Hepatocyte (in vitro differentiated cells): ENCODE results near the gene ACAT2. TPM values are rescaled to one million over a fixed set of nuclear protein-coding genes. Genes with fewer than 3 reads are reported as not detected.
"Not testable (repeated sequence)": the region's sequence is repeated elsewhere in the genome, so short reads cannot be mapped to it uniquely, and the experiment has no call there.

ENCODE experiments used
- DNase-seq: peaks from one replicate; pipeline ENCODE4 v3.0.0-alpha.2; 2016; ENCODE audit warnings: low spot score
- H2AFZ ChIP-seq: fragments of 200-600 bp; sonication (generic); 2 replicates; pipeline ENCODE4 v1.6.0; 2016; ENCODE audit warnings: antibody characterized with exemption, mild to moderate bottlenecking
- H3K27ac ChIP-seq: fragments of 200-600 bp; sonication (generic); 2 replicates; pipeline ENCODE4 v1.5.1; 2016; ENCODE audit warnings: mild to moderate bottlenecking
- H3K27me3 ChIP-seq: fragments of 200-600 bp; sonication (generic); 2 replicates; pipeline ENCODE4 v1.6.1; 2016
- H3K36me3 ChIP-seq: fragments of 200-600 bp; sonication (generic); replicated peaks from 2 replicates; pipeline ENCODE4 v1.5.1; 2016; ENCODE audit warnings: low read depth; ENCODE audit not compliant: insufficient read depth
- H3K4me1 ChIP-seq: fragments of 200-600 bp; sonication (generic); 2 replicates; pipeline ENCODE4 v1.5.1; 2016; ENCODE audit warnings: mild to moderate bottlenecking, moderate library complexity; ENCODE audit not compliant: insufficient read depth
- H3K4me2 ChIP-seq: fragments of 200-600 bp; sonication (generic); 2 replicates; pipeline ENCODE4 v1.6.0; 2016
- H3K4me3 ChIP-seq: fragments of 200-600 bp; sonication (generic); 2 replicates; pipeline ENCODE4 v1.5.1; 2016; ENCODE audit warnings: mild to moderate bottlenecking
- H3K79me2 ChIP-seq: fragments of 200-600 bp; sonication (generic); 2 replicates; pipeline ENCODE4 v1.6.0; 2017; ENCODE audit warnings: mild to moderate bottlenecking
- H3K9me2 ChIP-seq: fragments of 200-600 bp; sonication (generic); replicated peaks from 2 replicates; pipeline ENCODE4 v1.6.0; 2017; ENCODE audit warnings: mild to moderate bottlenecking; ENCODE audit not compliant: insufficient read depth
- H3K9me3 ChIP-seq: fragments of 200-600 bp; sonication (generic); 2 replicates; pipeline ENCODE4 v1.5.1; 2016; ENCODE audit warnings: low read depth, mild to moderate bottlenecking
- H4K20me1 ChIP-seq: fragments of 200-600 bp; sonication (generic); 2 replicates; pipeline ENCODE4 v1.6.0; 2016; ENCODE audit warnings: mild to moderate bottlenecking; ENCODE audit not compliant: insufficient read depth, poor library complexity, severe bottlenecking
- CTCF ChIP-seq: fragments of 200-600 bp; sonication (generic); IDR thresholded peaks from 2 replicates; pipeline ENCODE4 v1.5.1; 2016; ENCODE audit warnings: antibody characterized with exemption, mild to moderate bottlenecking; ENCODE audit not compliant: poor library complexity
- EZH2 ChIP-seq: fragments of 200-600 bp; sonication (generic); IDR thresholded peaks from 2 replicates; pipeline ENCODE4 v1.6.1; 2016; ENCODE audit warnings: antibody characterized with exemption, mild to moderate bottlenecking, borderline replicate concordance
- EZH2phosphoT487 ChIP-seq: fragments of 200-600 bp; sonication (generic); IDR thresholded peaks from one replicate; pipeline ENCODE4 v1.6.1; 2018; ENCODE audit warnings: antibody characterized with exemption, mild to moderate bottlenecking, low read depth, moderate library complexity; ENCODE audit not compliant: unreplicated experiment, severe bottlenecking
- WGBS: methylation state at CpG from one replicate; pipeline ENCODE4 v1.1.6; 2016; ENCODE audit warnings: low lambda C conversion rate; ENCODE audit errors: missing lambda C conversion rate; 5-methylcytosine and 5-hydroxymethylcytosine counted together
- polyA plus RNA-seq: library from polyadenylated mRNA; unstranded; fragments of >200 nt; fragmentation: Nextera tagmentation; extraction: Ambion mirVana; gene quantifications from 2 replicates; pipeline ENCODE4 v1.2.1, GENCODE V29; 2016
- total RNA-seq: library from RNA; depleted of rRNA; stranded (reverse); fragments of >200 nt; gene quantifications from 2 replicates; pipeline ENCODE4 v1.2.3, GENCODE V29; 2014

The ACAT2 gene
- total and polyA plus RNA-seq, 2 experiments from 2014 or later: 67.0 to 98.6 TPM

GRCh38 chr6:159808647-159809046, 46.8 kb downstream of the ACAT2 start:
- H2AFZ ChIP-seq: no peak overlapping the region
- no peaks in the 10 kb centered on the region for H3K36me3 ChIP-seq
- DNase-seq: no peak
- H4K20me1 ChIP-seq: no peaks in the 10 kb centered on the region
- no peaks in the 10 kb centered on the region for H3K27me3 ChIP-seq
- no peak overlapping the region for H3K27ac ChIP-seq
- no peaks in the 10 kb centered on the region for H3K9me2 ChIP-seq
- H3K4me1 ChIP-seq: peaks cover 9% of the 10 kb centered on the region
- TF ChIP-seq CTCF (no peak), EZH2phosphoT487 (no peak), EZH2 (no peak)
- no peak overlapping the region for H3K4me3 ChIP-seq
- no peak overlapping the region for H3K4me2 ChIP-seq
- no peaks in the 10 kb centered on the region for H3K79me2 ChIP-seq
- WGBS: 74% methylated on average over 6 of the region's 6 CpGs
- H3K9me3 ChIP-seq: no peaks in the 10 kb centered on the region

GRCh38 chr6:159809149-159809548, 47.3 kb downstream of the ACAT2 start:
- 91% methylated on average over 4 of the region's 4 CpGs for WGBS
- Histone ChIP-seq H3K4me2 (no peak overlapping the region), H3K36me3 (no peaks in the 10 kb centered on the region), H3K27me3 (no peaks in the 10 kb centered on the region), H3K4me3 (no peak overlapping the region), H3K79me2 (no peaks in the 10 kb centered on the region), H2AFZ (no peak overlapping the region), H3K9me3 (no peaks in the 10 kb centered on the region), H3K9me2 (no peaks in the 10 kb centered on the region), H3K27ac (no peak overlapping the region), H3K4me1 (peaks cover 9% of the 10 kb centered on the region), H4K20me1 (no peaks in the 10 kb centered on the region)
- TF ChIP-seq EZH2phosphoT487: no peak
- no peak for TF ChIP-seq EZH2
- no peak for TF ChIP-seq CTCF
- DNase-seq: no peak

GRCh38 chr6:159813781-159814180, 51.9 kb downstream of the ACAT2 start:
- Histone ChIP-seq H3K79me2 (no peaks in the 10 kb centered on the region), H3K9me2 (no peaks in the 10 kb centered on the region), H2AFZ (no peak overlapping the region), H3K4me1 (no peaks in the 10 kb centered on the region), H3K9me3 (no peaks in the 10 kb centered on the region), H3K27me3 (no peaks in the 10 kb centered on the region), H4K20me1 (no peaks in the 10 kb centered on the region), H3K27ac (no peak overlapping the region), H3K4me3 (no peak overlapping the region), H3K4me2 (no peak overlapping the region), H3K36me3 (no peaks in the 10 kb centered on the region)
- no peak for TF ChIP-seq EZH2
- no peak for TF ChIP-seq EZH2phosphoT487
- TF ChIP-seq CTCF: no peak
- WGBS: 86% methylated on average over 9 of the region's 9 CpGs
- DNase-seq: no peak

GRCh38 chr6:159815410-159815809, 53.6 kb downstream of the ACAT2 start:
- 60% methylated on average over 6 of the region's 6 CpGs for WGBS
- no peak for TF ChIP-seq EZH2phosphoT487
- no peak for TF ChIP-seq EZH2
- no peak for TF ChIP-seq CTCF
- Histone ChIP-seq H3K4me3 (no peak overlapping the region), H3K27me3 (no peaks in the 10 kb centered on the region), H3K9me3 (no peaks in the 10 kb centered on the region), H3K9me2 (no peaks in the 10 kb centered on the region), H3K36me3 (no peaks in the 10 kb centered on the region), H3K27ac (no peak overlapping the region), H4K20me1 (no peaks in the 10 kb centered on the region), H3K4me1 (no peaks in the 10 kb centered on the region), H2AFZ (no peak overlapping the region), H3K79me2 (no peaks in the 10 kb centered on the region), H3K4me2 (no peak overlapping the region)
- DNase-seq: no peak

GRCh38 chr6:159816775-159817174, 54.9 kb downstream of the ACAT2 start:
- not testable (repeated sequence) for H2AFZ ChIP-seq, H3K27me3 ChIP-seq, DNase-seq, H3K79me2 ChIP-seq, H3K9me2 ChIP-seq, H3K36me3 ChIP-seq, H3K4me3 ChIP-seq, H3K4me1 ChIP-seq, H3K4me2 ChIP-seq, H3K27ac ChIP-seq, H4K20me1 ChIP-seq, H3K9me3 ChIP-seq
- WGBS: 85% methylated on average over 3 of the region's 3 CpGs
